Stimulated activated CD8-positive, alpha-beta memory T cell treated with anti-CD3 and anti-CD28 coated beads, Interleukin-4, amount 100 ng/mL, for 4 hours (primary cell): ENCODE measurements around the gene SULT2B1.

Experiments
- DNase-seq, 2 donors: peaks; one replicate each; pipeline ENCODE4 v3.0.0-alpha.2; 2020; ENCODE audit warnings: low read depth in 2 of 2, low spot score in 1 of 2

The SULT2B1 gene

DNA sequence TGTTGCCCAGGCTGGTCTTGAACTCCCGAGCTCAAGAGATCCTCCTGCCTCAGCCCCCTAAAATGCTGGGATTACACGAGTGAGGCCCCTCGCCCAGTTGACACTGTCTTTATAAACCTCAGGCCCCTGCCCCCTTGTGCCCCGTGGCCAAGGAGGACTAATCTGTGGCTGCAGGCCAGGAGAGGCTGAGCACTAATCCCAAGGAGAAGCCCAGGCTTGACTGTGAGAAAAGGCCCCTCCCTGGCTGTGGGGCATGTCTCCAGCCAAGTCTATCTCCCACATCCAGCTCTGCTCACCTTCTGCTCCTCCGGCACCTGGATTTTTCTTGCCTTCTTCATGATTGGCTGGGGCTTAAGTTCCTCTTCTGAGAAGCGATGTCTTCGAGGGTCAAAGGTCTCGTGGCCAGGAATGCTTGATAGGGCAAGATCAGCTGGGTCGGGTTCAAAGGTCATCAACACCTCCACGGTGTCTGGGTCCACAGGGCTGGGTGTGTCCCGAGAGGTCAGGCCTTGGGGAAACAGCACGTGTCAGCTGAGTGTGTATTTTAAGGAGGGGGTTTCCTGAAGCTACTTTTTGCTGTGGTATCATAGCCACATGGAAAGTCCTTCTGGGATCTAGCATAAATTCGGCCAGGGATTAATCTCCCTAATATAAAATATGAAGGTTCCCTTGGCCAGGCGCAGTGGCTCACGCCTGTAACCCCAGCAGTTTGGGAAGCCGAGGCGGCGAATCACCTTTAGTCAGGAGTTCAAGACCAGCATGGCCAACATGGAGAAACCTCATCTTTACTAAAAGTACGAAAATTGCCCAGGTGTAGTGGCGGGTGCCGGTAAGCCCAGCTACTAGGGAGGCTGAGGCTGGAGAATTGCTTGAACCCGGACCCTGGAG is 81.4 kb downstream of the SULT2B1 start:
- DNase-seq: no peak

GRCh38 chr19:48634036-48634342 is 82.0 kb downstream of the SULT2B1 start:
- DNase-seq: no peak

- DNase-seq: peak; percentile 82 to 85
These were observed 82.7 kb downstream of the SULT2B1 start for GRCh38 chr19:48634424-48635262.

DNA sequence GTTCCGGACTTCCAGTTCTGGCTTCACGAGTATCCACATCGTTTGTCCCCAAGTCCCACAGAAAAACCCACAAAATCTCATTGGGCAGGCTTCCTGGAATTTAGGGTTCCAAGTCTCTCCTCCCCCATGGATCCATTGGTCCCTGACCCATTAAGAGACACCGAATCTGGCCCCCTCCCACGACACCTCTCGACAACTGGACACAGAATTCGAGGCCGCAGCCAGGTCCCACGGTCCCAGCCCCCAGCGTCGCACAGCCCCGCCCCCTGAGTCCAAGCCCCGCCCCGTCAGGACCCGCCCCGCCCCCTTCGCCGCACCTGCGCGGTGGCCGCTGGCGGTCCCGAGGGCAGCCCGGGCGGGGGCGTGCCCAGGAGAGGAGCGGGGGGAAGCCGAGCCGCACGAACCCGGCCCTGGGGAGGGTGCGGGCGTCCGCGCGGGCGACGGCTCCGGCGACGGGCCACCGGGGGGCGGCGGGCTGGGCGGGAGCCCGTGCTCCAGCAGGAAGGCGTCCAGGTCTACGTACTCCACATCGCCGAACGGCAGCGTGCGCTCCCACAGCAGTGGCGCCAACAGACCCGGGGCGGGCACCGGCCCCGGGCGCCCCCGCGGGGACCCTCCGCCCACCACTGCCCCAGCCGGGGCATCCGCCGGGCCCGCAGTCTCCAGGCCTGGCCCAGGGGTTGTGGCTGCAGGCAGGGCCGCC is 83.4 kb downstream of the SULT2B1 start:
- DNase-seq: peak in 1 of 2 donors; percentile 50

DNA sequence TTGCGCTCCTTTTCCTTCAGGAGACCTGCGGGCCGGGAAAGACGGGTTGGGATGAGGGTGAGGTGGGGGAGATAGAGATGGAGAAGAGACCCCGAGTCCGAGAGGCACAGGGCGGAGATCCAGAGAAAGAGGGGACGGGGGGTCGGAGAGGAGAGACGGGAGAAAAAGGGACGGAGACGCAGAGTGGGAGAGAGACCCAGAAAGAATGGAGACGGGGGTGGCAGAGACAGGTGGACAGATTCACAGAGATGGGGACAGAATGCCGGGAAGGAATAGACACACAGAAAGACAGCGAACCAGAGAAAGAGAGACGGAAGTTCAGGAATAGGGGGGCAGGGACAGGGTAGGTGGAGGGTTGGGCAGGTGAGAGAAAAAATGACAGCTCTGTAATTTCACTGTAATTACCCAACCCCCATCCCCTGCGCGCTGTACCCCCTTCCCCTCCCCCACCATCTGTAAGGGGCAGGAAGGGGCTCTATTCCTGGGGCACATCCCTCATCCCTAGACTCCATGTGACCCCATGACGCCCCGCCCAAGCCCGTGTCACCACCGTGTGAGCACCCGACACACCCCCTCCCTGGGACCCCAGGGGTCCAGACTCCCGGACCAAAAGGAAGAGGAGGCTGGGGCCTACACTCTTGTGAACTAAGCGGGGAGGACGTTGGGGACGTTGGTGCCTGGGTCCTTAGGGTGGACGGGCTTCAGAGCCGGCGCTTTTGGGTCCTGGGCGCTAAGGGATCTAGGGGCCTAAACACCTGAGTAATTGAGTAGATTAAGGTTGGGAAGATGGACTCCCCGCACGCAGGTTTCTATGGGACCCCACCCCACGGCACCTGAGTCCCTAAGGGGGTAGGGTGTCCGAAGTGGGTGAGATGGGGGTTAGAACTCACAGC is 84.2 kb downstream of the SULT2B1 start:
- no peak for DNase-seq

DNA sequence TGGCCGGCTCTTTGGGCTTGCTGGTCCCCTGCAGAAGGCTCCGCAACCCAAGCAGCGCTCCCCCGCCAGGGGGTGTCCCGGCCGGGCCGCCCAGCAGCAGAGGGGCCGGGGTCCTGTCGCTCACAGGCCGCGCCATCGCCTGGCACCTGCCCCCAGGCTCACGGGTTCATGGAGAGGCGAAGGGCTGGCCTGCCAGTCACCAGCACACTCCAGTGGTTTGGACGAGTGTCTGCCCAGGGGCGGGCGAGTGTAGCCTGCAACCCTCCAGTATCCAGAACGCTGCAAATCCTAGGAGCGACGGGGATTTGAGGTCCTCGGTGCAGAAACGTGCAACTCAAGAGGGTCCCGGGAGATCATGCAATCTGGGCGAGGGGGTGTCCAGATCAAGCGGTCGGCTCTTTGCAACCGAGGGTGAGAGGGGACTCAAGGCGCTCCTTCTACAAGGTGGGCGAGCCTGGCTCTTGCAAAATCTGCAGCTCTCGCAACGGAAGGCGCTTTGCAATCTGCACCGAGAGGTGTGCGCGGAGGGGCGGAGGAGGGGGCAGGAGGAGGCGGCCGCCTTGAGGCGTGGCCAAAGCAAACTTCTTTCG is 85.0 kb downstream of the SULT2B1 start, which contains the start of gene DBP:
Gene DBP, minus strand, starts transcription at position 521 of the 590 bp plus-strand sequence. Its CDS starts 385 bp downstream, at position 136.
- DNase-seq: no peak

- peak; percentile 99 for DNase-seq
These were observed 85.5 kb downstream of the SULT2B1 start for GRCh38 chr19:48637449-48637947.

DNA sequence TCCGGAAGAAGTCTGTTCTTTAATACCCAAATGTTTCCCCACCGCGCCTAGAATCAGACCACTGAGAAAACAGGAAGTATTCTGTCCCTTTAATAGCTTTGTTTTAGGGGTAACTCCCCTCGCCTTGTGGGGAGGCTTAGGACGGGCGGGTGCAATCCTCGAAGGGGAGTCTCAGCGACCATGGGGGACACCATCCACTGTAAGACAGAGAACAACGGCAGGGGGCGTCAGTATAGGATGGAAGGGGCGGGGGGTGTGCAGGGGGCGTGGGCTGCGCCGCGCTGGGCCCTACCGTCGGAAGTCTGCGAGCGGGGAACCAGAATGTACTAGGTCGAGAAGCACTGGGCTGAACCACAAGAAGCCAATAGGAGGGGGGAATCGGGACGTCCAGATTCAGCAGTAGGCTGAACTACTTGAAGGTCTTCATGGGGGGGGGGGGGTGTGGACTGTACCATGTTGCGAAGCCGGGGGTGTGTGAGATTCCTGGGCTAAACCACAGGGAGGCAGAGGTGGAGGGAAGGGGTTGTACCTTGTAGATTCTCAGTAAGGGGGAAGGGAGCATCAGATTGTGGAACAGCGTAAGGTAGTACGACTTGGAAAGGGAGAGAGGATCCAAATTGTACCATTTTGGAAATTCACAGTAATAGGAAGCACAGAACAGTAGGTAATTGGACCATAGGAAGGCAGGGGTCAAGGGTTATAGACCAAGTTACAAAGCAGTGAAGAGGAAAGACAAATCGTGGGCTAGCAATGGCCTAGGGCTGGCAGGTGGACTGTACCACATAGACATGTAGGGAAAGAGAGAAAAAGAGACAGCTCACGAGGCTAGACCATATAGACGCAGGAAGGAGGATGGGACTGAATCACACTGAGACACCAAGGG is 86.2 kb downstream of the SULT2B1 start:
- DNase-seq: peak; percentile 46 to 65

GRCh38 chr19:48638831-48639381 is 86.9 kb downstream of the SULT2B1 start:
- DNase-seq: no peak

- no peak for DNase-seq
These were observed 87.8 kb downstream of the SULT2B1 start for GRCh38 chr19:48639483-48640375.

GRCh38 chr19:48641850-48642249 is 89.9 kb downstream of the SULT2B1 start:
- no peak for DNase-seq

DNA sequence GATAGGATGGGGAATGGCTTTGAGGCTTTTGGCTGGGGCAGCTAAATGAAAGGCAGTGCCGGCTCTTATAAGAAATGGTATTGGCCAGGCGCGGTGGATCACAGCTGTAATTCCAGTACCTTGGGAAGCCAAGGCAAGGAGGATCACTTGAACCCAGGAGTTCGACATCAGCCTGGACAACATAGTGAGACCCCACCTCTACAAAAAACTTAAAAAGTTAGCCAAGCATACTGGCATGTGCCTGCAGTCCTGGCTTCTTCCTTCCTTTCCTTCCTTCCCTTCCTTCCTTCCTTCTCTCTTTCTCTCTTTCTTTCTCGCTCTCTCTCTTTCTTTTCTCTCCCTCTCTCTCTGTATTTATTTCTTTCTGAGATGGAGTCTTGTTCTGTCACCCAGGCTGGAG is 90.9 kb downstream of the SULT2B1 start:
- no peak for DNase-seq

DNA sequence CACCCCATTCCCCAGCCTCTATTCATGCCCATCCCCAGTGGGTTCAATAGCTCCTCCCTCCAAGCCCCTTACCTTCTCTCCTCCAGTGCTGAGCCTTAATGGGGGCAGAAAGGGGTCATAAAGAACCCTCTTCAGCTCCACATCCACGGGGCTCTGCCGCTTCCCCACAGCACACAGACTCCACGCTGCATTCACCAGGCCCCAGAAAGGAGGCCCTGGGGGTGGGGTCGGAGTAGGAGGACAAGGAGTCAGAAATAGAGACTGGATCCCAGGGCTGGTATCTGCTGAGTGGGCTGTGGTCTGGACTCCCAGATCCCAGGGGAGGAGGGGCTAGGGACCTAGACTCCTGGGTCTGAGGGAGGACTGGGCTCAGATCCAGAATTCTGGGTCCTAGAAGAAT is 92.4 kb downstream of the SULT2B1 start:
- DNase-seq: no peak

DNA sequence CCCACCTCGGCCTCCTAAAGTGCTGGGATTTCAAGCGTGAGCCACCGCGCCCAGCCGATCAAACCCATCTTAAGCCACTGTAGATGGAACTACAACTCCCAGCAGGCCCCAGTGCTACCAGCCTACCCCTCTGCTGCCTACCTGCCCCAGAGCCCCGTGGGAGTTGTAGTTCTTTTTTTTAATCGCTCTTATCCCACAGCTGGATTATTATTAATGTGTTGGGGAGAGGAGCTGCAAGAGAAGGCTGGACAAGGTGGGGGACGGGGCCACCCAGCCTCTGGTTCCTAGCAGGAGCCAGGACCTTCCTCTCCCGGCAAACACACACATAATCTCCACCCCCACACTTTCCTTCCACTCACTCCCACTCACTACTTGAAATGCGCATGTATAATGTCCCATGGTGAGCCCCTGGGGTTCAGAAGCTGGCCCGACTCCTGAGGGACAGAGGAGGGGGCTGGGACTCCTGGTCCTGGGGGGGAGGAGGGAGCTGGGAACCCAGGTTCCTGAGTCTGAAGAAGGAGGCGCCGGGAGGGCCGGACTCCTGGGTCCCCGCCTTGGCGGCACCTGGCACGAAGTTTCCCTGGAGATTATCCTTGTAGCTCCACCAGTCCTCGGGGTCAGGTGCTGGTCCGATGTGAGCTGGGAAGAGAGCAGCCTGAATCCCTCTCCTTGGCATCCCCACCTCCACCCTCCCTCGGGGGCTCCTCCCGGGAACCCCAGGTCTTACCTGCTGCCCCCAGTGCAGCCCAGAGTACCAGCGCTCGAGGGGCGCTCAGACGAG is 93.1 kb downstream of the SULT2B1 start:
- DNase-seq: peak in 1 of 2 donors; percentile 60

DNA sequence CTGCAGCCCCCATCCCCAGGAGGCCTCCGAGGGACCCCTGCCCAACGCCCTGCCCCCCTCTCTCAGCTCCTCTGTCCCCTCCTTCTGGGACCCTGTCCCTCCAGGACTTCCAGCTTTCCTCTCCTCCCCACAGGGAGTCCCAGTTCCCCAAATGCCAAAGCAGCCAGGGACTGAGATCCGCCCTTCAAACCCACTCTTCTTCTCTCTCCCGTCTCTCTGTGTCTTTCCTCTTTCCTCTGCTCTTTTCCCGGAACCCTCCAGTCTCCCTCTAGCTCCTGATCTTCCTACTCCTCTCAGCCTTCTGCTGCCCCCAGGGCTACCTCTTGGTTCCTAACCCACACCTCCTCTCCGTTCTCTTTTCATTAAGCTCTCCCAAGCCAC is 93.6 kb downstream of the SULT2B1 start:
- DNase-seq: no peak

GRCh38 chr19:48646001-48646721 is 94.2 kb downstream of the SULT2B1 start, which contains the start of gene CA11:
Gene CA11 (minus strand): TSS chr19:48646187. CDS start chr19:48645632, 555 bp downstream.
- peak; percentile 77 to 82 for DNase-seq
